GM12878 (cell line): ENCODE measurements around the gene GLG1. TPM values are rescaled to one million over a fixed set of nuclear protein-coding genes. Genes with fewer than 3 reads are reported as not detected.

Experiments
- ATAC-seq: fragments of 200-7000 bp; cut with Tn5 transposase; 3 replicates; pipeline ENCODE4 v1.9.1; 2020; ENCODE audit warnings: mild to moderate bottlenecking, moderate library complexity
- BruUV-seq: library from RNA; stranded (reverse); fragments of 400-500 nt; replicated peaks from 2 replicates; lab custom pipeline; 2021; lab: Mats Ljungman, UMichigan
- CTCF ChIA-PET: fragments of 300-600 bp; sonication (Branson Sonifier 250); formaldehyde crosslinking; extraction: SDS; loops from one replicate; lab custom pipeline; 2021; ENCODE audit warnings: inconsistent platforms; lab: Yijun Ruan, JAX
- POLR2A ChIA-PET: fragments of 350-600 bp; formaldehyde crosslinking; extraction: SDS; loops from one replicate; lab custom pipeline; 2021; ENCODE audit warnings: inconsistent platforms; lab: Charles Lee
- RAD21 ChIA-PET: fragments of 300-600 bp; sonication (Branson Sonifier 250); formaldehyde crosslinking; loops from one replicate; lab custom pipeline; 2023; ENCODE audit warnings: antibody characterized with exemption; ENCODE audit not compliant: unreplicated experiment; lab: Charles Lee
- SMC1A ChIA-PET: fragments of 300-600 bp; sonication (Branson Sonifier 250); formaldehyde crosslinking; loops from one replicate; lab custom pipeline; 2023; ENCODE audit not compliant: unreplicated experiment, uncharacterized antibody; lab: Charles Lee
- DNase-seq: peaks from one replicate; pipeline ENCODE4 v3.0.0-alpha.2; 2011; ENCODE audit warnings: low read depth, low spot score
- FAIRE-seq: peaks from 3 replicates; lab custom pipeline; 2011; peaks lifted over from hg19 to GRCh38; lab: Jason Lieb, UNC
- H2AFZ ChIP-seq: 2 replicates; pipeline ENCODE4 v1.6.0; 2011; ENCODE audit warnings: low read depth, low read length, control low read depth; ENCODE audit not compliant: control insufficient read depth
- H3K27ac ChIP-seq: 2 replicates; pipeline ENCODE4 v1.5.1; 2011; ENCODE audit warnings: control low read depth; ENCODE audit not compliant: control insufficient read depth, insufficient read depth
- H3K27me3 ChIP-seq, 2 experiments: replicated peaks in 1 of 2; 2 replicates each; pipeline versions ENCODE4 v1.6.0 to v1.6.1; 2011; ENCODE audit warnings: low read length in 1 of 2; ENCODE audit not compliant: control insufficient read depth in 2 of 2, insufficient read depth in 2 of 2
- H3K36me3 ChIP-seq, 2 experiments: 2 replicates each; pipeline ENCODE4 v1.5.1; 2011; ENCODE audit warnings: low read length in 1 of 2; ENCODE audit not compliant: control insufficient read depth in 2 of 2, insufficient read depth in 2 of 2
- H3K4me1 ChIP-seq: 2 replicates; pipeline ENCODE4 v1.6.1; 2011; ENCODE audit warnings: mild to moderate bottlenecking, low read length, moderate library complexity, mixed read lengths; ENCODE audit not compliant: control insufficient read depth, insufficient read depth
- H3K4me2 ChIP-seq: 2 replicates; pipeline ENCODE4 v1.6.0; 2011; ENCODE audit warnings: control low read depth; ENCODE audit not compliant: control insufficient read depth, insufficient read depth
- H3K4me3 ChIP-seq: fragments of 200-600 bp; sonication (generic); 2 replicates; pipeline ENCODE4 v1.5.1; 2016
- H3K79me2 ChIP-seq: 2 replicates; pipeline ENCODE4 v1.6.0; 2011; ENCODE audit warnings: low read length; ENCODE audit not compliant: control insufficient read depth, insufficient read depth
- H3K9ac ChIP-seq: 2 replicates; pipeline ENCODE4 v1.8.0; 2011; ENCODE audit warnings: low read length, control low read depth, mixed read lengths; ENCODE audit not compliant: control insufficient read depth, insufficient read depth
- H3K9me3 ChIP-seq: replicated peaks from 3 replicates; pipeline ENCODE4 v1.5.1; 2011; ENCODE audit warnings: mild to moderate bottlenecking, low read length; ENCODE audit not compliant: control insufficient read depth, insufficient read depth
- H4K20me1 ChIP-seq: 2 replicates; pipeline ENCODE4 v1.6.0; 2011; ENCODE audit not compliant: control insufficient read depth, insufficient read depth
- CBX5 ChIP-seq: sonication (generic); IDR thresholded peaks from 2 replicates; pipeline ENCODE4 v1.6.1; 2016; ENCODE audit warnings: low read depth, moderate library complexity, mild to moderate bottlenecking, inconsistent platforms
- FOXM1 ChIP-seq: IDR thresholded peaks from 2 replicates; pipeline ENCODE4 v1.6.1; 2012; ENCODE audit warnings: low read depth, mild to moderate bottlenecking, inconsistent platforms, low read length, moderate library complexity
- JUNB ChIP-seq: IDR thresholded peaks from 2 replicates; pipeline ENCODE4 v1.6.1; 2016; ENCODE audit warnings: antibody characterized with exemption, mild to moderate bottlenecking
- NFYA ChIP-seq: IDR thresholded peaks from 2 replicates; pipeline ENCODE4 v1.6.1; 2011; ENCODE audit warnings: low read depth, mild to moderate bottlenecking, low read length, improper control_type of control experiment, borderline replicate concordance
- PAX5 ChIP-seq: IDR thresholded peaks from 2 replicates; pipeline ENCODE4 v1.6.1; 2011; ENCODE audit warnings: low read depth, low read length, borderline replicate concordance
- SMAD1 ChIP-seq: fragments of 450-650 bp; IDR thresholded peaks from 2 replicates; pipeline ENCODE4 v1.6.1; 2018; ENCODE audit warnings: mild to moderate bottlenecking, low read depth; ENCODE audit not compliant: partially characterized antibody
- TAF1 ChIP-seq: IDR thresholded peaks from 2 replicates; pipeline ENCODE4 v1.6.1; 2011; ENCODE audit warnings: mild to moderate bottlenecking, low read depth, low read length, borderline replicate concordance
- YBX1 ChIP-seq: fragments of 450-650 bp; IDR thresholded peaks from 2 replicates; pipeline ENCODE4 v1.6.1; 2016; ENCODE audit warnings: antibody characterized with exemption
- WGBS: methylation state at CpG from one replicate; pipeline ENCODE4 v1.1.6; 2016; ENCODE audit warnings: low lambda C conversion rate; ENCODE audit not compliant: insufficient replicate concordance, insufficient coverage; ENCODE audit errors: missing lambda C conversion rate; 5-methylcytosine and 5-hydroxymethylcytosine counted together
- in situ Hi-C: fragments of 300-500 bp; cut with MboI; formaldehyde crosslinking; loops from 9 replicates; pipeline ENCODE4 v1.14.3; 2018; ENCODE audit warnings: mixed read lengths
- intact Hi-C: fragments of 100-400 bp; cut with micrococcal nuclease; formaldehyde crosslinking; loops from one replicate; pipeline ENCODE4 v1.14.2; 2022; ENCODE audit not compliant: unreplicated experiment
- polyA plus RNA-seq, 11 experiments: library from polyadenylated mRNA; depleted of rRNA in 4 of 11; unstranded in 6 of 11; stranded (reverse) in 5 of 11; fragments of >200 nt; fragmentation: Nextera tagmentation in 4 of 11; fragmentation: Illumina TruSeq in 1 of 11; extraction: Ambion mirVana in 4 of 11; extraction: Trizol in 1 of 11; gene quantifications; 1 replicate in 1 of 11; 2 replicates in 10 of 11; pipeline versions ENCODE4 v1.2.1 to v1.2.3, GENCODE V29; 2011 to 2016; ENCODE audit warnings: inconsistent platforms in 2 of 11, missing spikeins in 2 of 11, low read depth in 1 of 11
- total RNA-seq, 4 experiments: library from RNA; depleted of rRNA in 3 of 4; stranded (reverse); fragments of >200 nt in 3 of 4; fragmentation: Illumina TruSeq in 1 of 4; extraction: Trizol in 1 of 4; gene quantifications; 2 replicates each; pipeline versions ENCODE4 v1.2.1 to v1.2.3, GENCODE V29; 2013 to 2021
- TF ChIP-seq, protein P1 (sequence below): fragments of 150-350 bp; IDR thresholded peaks from 2 replicates; pipeline ENCODE4 v1.6.1; 2014; ENCODE audit warnings: mild to moderate bottlenecking, low read depth, low read length
- TF ChIP-seq, protein P2 (sequence below): fragments of 450-650 bp; conservative IDR thresholded peaks from 2 replicates; pipeline ENCODE4 v1.6.1; 2017; ENCODE audit warnings: mild to moderate bottlenecking, moderate library complexity
- TF ChIP-seq, protein P3 (sequence below): fragments of 450-650 bp; IDR thresholded peaks from 2 replicates; pipeline ENCODE4 v1.6.1; 2017; ENCODE audit warnings: mild to moderate bottlenecking, moderate library complexity
- TF ChIP-seq, protein P4 (sequence below): fragments of 450-650 bp; IDR thresholded peaks from 2 replicates; pipeline ENCODE4 v1.6.1; 2016; ENCODE audit warnings: mild to moderate bottlenecking
- TF ChIP-seq, protein P5 (sequence below), 3 experiments: IDR thresholded peaks in 2 of 3; conservative IDR thresholded peaks in 1 of 3; 2 replicates each; pipeline ENCODE4 v1.5.1; 2011; ENCODE audit warnings: low read depth in 3 of 3, low read length in 3 of 3, mild to moderate bottlenecking in 3 of 3, control low read depth in 2 of 3, moderate library complexity in 2 of 3, inconsistent platforms in 1 of 3, mixed read lengths in 1 of 3; ENCODE audit not compliant: control insufficient read depth in 2 of 3, insufficient read depth in 1 of 3; ENCODE audit errors: extremely low read depth in 1 of 3

GLG1 gene
- total and polyA plus RNA-seq, 10 of the 15 experiments (the other 5 are each of a cell fraction or from before 2014, with no cell fraction given) = 7.6 to 49.4 (median 28.2) TPM

DNA sequence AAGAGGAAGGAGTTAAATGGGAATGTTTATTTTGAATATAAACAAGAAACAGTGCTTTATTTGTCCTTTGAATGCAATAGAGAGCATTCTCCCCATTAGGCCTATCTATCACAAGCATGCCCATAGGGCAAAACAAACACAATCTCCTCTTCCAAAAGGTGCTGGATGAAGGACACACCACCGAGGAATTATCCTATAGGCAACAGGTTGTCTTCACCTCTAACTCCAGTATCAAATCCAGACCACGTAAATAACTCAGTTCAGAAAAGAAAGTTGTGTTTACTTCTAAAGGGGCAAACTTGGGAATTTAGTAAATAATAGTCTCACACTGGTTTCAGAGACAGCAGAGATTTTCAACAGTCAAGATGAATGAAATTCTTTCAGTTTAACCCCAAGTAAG, 101.9 kb downstream of the GLG1 start:
- Histone ChIP-seq H3K27me3 (no peaks in the 10 kb centered on the region), H4K20me1 (no peaks in the 10 kb centered on the region), H2AFZ (no peak overlapping the region), H3K79me2 (no peaks in the 10 kb centered on the region), H3K4me3 (no peak overlapping the region), H3K36me3 (peaks cover 2 to 7% of the 10 kb centered on the region in 2 experiments; a peak in 3 of 4 replicates), H3K9me3 (no peaks in the 10 kb centered on the region), H3K9ac (no peak overlapping the region), H3K27ac (no peak overlapping the region), H3K4me1 (no peaks in the 10 kb centered on the region), H3K4me2 (no peak overlapping the region)
- intact Hi-C loops (no loop called here), in situ Hi-C loops (no loop called here)
- DNase-seq (no peak), FAIRE-seq (no peak), ATAC-seq (no peak)
- ChIA-PET CTCF (no interaction called here), SMC1A (interaction anchor here (2.5 kb wide), 1 partner anchor 11 kb away, joined by 9 read pairs; no protein-coding TSS in a partner anchor), RAD21 (no interaction called here), POLR2A (no interaction called here)
- WGBS = 96% methylated on average over 2 of the region's 2 CpGs
- no TSS peak for BruUV-seq
- no peak for TF ChIP-seq SMAD1
- TF ChIP-seq, protein P1, sequence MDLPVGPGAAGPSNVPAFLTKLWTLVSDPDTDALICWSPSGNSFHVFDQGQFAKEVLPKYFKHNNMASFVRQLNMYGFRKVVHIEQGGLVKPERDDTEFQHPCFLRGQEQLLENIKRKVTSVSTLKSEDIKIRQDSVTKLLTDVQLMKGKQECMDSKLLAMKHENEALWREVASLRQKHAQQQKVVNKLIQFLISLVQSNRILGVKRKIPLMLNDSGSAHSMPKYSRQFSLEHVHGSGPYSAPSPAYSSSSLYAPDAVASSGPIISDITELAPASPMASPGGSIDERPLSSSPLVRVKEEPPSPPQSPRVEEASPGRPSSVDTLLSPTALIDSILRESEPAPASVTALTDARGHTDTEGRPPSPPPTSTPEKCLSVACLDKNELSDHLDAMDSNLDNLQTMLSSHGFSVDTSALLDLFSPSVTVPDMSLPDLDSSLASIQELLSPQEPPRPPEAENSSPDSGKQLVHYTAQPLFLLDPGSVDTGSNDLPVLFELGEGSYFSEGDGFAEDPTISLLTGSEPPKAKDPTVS = no peak
- TF ChIP-seq, protein P2, sequence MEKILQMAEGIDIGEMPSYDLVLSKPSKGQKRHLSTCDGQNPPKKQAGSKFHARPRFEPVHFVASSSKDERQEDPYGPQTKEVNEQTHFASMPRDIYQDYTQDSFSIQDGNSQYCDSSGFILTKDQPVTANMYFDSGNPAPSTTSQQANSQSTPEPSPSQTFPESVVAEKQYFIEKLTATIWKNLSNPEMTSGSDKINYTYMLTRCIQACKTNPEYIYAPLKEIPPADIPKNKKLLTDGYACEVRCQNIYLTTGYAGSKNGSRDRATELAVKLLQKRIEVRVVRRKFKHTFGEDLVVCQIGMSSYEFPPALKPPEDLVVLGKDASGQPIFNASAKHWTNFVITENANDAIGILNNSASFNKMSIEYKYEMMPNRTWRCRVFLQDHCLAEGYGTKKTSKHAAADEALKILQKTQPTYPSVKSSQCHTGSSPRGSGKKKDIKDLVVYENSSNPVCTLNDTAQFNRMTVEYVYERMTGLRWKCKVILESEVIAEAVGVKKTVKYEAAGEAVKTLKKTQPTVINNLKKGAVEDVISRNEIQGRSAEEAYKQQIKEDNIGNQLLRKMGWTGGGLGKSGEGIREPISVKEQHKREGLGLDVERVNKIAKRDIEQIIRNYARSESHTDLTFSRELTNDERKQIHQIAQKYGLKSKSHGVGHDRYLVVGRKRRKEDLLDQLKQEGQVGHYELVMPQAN = no peak
- TF ChIP-seq, protein P3, sequence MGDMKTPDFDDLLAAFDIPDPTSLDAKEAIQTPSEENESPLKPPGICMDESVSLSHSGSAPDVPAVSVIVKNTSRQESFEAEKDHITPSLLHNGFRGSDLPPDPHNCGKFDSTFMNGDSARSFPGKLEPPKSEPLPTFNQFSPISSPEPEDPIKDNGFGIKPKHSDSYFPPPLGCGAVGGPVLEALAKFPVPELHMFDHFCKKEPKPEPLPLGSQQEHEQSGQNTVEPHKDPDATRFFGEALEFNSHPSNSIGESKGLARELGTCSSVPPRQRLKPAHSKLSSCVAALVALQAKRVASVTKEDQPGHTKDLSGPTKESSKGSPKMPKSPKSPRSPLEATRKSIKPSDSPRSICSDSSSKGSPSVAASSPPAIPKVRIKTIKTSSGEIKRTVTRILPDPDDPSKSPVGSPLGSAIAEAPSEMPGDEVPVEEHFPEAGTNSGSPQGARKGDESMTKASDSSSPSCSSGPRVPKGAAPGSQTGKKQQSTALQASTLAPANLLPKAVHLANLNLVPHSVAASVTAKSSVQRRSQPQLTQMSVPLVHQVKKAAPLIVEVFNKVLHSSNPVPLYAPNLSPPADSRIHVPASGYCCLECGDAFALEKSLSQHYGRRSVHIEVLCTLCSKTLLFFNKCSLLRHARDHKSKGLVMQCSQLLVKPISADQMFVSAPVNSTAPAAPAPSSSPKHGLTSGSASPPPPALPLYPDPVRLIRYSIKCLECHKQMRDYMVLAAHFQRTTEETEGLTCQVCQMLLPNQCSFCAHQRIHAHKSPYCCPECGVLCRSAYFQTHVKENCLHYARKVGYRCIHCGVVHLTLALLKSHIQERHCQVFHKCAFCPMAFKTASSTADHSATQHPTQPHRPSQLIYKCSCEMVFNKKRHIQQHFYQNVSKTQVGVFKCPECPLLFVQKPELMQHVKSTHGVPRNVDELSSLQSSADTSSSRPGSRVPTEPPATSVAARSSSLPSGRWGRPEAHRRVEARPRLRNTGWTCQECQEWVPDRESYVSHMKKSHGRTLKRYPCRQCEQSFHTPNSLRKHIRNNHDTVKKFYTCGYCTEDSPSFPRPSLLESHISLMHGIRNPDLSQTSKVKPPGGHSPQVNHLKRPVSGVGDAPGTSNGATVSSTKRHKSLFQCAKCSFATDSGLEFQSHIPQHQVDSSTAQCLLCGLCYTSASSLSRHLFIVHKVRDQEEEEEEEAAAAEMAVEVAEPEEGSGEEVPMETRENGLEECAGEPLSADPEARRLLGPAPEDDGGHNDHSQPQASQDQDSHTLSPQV = no peak
- TF ChIP-seq TAF1 = no peak
- no peak for TF ChIP-seq CBX5
- TF ChIP-seq PAX5 = no peak
- TF ChIP-seq JUNB = no peak
- no peak for TF ChIP-seq YBX1
- TF ChIP-seq, protein P4, sequence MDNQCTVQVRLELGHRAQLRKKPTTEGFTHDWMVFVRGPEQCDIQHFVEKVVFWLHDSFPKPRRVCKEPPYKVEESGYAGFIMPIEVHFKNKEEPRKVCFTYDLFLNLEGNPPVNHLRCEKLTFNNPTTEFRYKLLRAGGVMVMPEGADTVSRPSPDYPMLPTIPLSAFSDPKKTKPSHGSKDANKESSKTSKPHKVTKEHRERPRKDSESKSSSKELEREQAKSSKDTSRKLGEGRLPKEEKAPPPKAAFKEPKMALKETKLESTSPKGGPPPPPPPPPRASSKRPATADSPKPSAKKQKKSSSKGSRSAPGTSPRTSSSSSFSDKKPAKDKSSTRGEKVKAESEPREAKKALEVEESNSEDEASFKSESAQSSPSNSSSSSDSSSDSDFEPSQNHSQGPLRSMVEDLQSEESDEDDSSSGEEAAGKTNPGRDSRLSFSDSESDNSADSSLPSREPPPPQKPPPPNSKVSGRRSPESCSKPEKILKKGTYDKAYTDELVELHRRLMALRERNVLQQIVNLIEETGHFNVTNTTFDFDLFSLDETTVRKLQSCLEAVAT = no peak
- TF ChIP-seq, protein P5, sequence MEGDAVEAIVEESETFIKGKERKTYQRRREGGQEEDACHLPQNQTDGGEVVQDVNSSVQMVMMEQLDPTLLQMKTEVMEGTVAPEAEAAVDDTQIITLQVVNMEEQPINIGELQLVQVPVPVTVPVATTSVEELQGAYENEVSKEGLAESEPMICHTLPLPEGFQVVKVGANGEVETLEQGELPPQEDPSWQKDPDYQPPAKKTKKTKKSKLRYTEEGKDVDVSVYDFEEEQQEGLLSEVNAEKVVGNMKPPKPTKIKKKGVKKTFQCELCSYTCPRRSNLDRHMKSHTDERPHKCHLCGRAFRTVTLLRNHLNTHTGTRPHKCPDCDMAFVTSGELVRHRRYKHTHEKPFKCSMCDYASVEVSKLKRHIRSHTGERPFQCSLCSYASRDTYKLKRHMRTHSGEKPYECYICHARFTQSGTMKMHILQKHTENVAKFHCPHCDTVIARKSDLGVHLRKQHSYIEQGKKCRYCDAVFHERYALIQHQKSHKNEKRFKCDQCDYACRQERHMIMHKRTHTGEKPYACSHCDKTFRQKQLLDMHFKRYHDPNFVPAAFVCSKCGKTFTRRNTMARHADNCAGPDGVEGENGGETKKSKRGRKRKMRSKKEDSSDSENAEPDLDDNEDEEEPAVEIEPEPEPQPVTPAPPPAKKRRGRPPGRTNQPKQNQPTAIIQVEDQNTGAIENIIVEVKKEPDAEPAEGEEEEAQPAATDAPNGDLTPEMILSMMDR (IDR thresholded peaks at IDR 0.05 in 2 of 3, conservative IDR thresholded peaks at IDR 0.05 in 1 of 3; ENCODE audit: control insufficient read depth in 2 of 3, extremely low read depth in 1 of 3, insufficient read depth in 1 of 3, low read depth in 3 of 3, low read length in 3 of 3) = no peak
- no peak for TF ChIP-seq NFYA
- no peak for TF ChIP-seq FOXM1
